Activated CD4-positive, alpha-beta memory T cell treated with anti-CD3 and anti-CD28 coated beads for 36 hours (primary cell): ENCODE measurements around the gene MTHFD2L. TPM values are rescaled to one million over a fixed set of nuclear protein-coding genes. Genes with fewer than 3 reads are reported as not detected.
"Not testable (repeated sequence)": the region's sequence is repeated elsewhere in the genome, so short reads cannot be mapped to it uniquely, and the experiment has no call there.

Source experiments
- CTCF ChIA-PET: fragments of 350-600 bp; sonication (Branson Sonifier 250); formaldehyde crosslinking; loops from one replicate; lab custom pipeline; 2021; ENCODE audit warnings: antibody characterized with exemption, inconsistent platforms; lab: Charles Lee
- POLR2A ChIA-PET: fragments of 350-600 bp; sonication (Branson Sonifier 250); formaldehyde crosslinking; loops from one replicate; lab custom pipeline; 2021; ENCODE audit warnings: antibody characterized with exemption; lab: Charles Lee
- DNase-seq: peaks from one replicate; pipeline ENCODE4 v3.0.0-alpha.2; 2020
- H3K27ac Mint-ChIP-seq: one replicate; pipeline ENCODE4 v1.8.0; 2021; ENCODE audit warnings: mixed read lengths
- H3K27me3 Mint-ChIP-seq: one replicate; pipeline ENCODE4 v1.8.0; 2021; ENCODE audit warnings: mixed read lengths
- H3K36me3 Mint-ChIP-seq: one replicate; pipeline ENCODE4 v1.8.0; 2021; ENCODE audit warnings: mixed read lengths
- H3K4me1 Mint-ChIP-seq: one replicate; pipeline ENCODE4 v1.8.0; 2021; ENCODE audit warnings: low read depth, mixed read lengths
- H3K4me3 Mint-ChIP-seq: one replicate; pipeline ENCODE4 v1.8.0; 2021; ENCODE audit warnings: mild to moderate bottlenecking, mixed read lengths
- H3K9me3 Mint-ChIP-seq: one replicate; pipeline ENCODE4 v1.8.0; 2021; ENCODE audit warnings: mixed read lengths
- intact Hi-C: fragments of 100-400 bp; cut with micrococcal nuclease; formaldehyde crosslinking; loops from one replicate; pipeline ENCODE4 v1.15.1; 2023
- total RNA-seq, 2 experiments: library from RNA; stranded (reverse); gene quantifications; one replicate each; pipeline ENCODE4 v1.2.3, GENCODE V29; 2021

Gene MTHFD2L
- total RNA-seq, 2 experiments from 2014 or later = 5.4 to 6.5 TPM

DNA sequence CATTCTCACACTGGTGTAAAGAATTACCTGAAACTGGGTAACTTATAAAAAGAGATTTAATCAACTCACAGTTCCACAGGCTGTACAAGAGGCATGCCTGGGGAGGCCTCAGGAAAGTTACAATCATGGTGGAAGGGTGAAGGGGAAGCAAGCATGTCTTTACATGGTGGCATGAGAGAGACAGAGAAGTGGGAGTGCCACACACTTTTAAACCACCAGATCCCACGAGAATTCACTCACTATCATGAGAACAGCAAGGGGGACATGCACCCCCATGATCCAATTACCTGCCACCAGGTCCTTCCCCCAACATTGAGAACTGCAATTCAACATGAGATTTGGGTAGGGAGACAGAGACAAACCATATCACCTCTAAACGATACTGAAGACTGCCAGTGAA is 173.3 kb downstream of the MTHFD2L start:
- DNase-seq = no peak
- Mint-ChIP-seq H3K4me3 (no peak overlapping the region), H3K9me3 (no peaks in the 10 kb centered on the region), H3K27me3 (peaks cover 7% of the 10 kb centered on the region), H3K36me3 (no peaks in the 10 kb centered on the region), H3K27ac (no peak overlapping the region), H3K4me1 (no peaks in the 10 kb centered on the region)
- ChIA-PET CTCF (no interaction called here), POLR2A (no interaction called here)
- intact Hi-C loops = no loop called here

DNA sequence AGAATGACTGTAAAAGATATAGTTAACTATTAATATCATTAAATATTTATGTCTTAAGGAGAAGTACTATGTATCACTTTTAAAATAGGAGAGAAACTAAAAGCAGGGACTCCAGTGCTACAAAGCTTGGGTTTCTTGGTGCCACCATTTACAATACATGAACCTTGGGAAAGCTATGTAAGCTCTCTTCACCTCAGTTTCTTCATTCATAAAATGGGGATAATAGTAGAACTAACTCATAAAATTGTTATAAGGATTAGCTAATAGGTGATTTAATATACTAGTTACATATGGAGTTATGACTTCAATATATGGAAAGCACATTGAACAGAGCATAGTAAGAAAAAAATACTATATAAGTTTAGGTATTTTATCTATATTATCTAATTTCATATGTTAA is 174.0 kb downstream of the MTHFD2L start:
- H3K9me3 Mint-ChIP-seq = no peaks in the 10 kb centered on the region
- intact Hi-C loops = no loop called here
- H3K27ac Mint-ChIP-seq = no peak overlapping the region
- POLR2A ChIA-PET = no interaction called here
- no peaks in the 10 kb centered on the region for H3K4me1 Mint-ChIP-seq
- H3K27me3 Mint-ChIP-seq = peaks cover 7% of the 10 kb centered on the region
- no peak overlapping the region for H3K4me3 Mint-ChIP-seq
- CTCF ChIA-PET = no interaction called here
- H3K36me3 Mint-ChIP-seq = no peaks in the 10 kb centered on the region
- no peak for DNase-seq

DNA sequence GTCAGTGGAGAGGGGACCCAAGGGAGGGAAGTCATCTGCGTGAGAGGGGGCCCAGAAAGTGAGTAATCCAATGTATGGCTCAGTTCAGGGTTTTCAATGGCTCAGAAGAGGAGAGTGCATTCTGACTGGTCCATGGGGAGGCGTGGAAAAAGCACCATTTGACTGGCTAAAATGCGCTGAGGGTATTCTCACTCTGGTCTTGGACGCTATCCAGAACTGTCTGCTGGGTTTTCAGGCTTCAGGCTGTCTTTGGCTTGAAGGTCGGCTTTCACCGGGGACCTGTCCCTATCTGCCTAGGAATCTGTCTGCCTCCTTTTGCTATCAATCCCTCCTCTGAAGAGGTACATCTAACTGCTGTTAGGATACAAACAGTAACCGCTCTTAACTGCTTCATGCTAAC is 176.7 kb downstream of the MTHFD2L start:
- Mint-ChIP-seq H3K9me3 (no peaks in the 10 kb centered on the region), H3K4me3 (no peak overlapping the region), H3K36me3 (no peaks in the 10 kb centered on the region), H3K27me3 (peaks cover 4% of the 10 kb centered on the region), H3K27ac (no peak overlapping the region), H3K4me1 (no peaks in the 10 kb centered on the region)
- intact Hi-C loops = no loop called here
- CTCF ChIA-PET = no interaction called here
- POLR2A ChIA-PET = no interaction called here
- DNase-seq = no peak

DNA sequence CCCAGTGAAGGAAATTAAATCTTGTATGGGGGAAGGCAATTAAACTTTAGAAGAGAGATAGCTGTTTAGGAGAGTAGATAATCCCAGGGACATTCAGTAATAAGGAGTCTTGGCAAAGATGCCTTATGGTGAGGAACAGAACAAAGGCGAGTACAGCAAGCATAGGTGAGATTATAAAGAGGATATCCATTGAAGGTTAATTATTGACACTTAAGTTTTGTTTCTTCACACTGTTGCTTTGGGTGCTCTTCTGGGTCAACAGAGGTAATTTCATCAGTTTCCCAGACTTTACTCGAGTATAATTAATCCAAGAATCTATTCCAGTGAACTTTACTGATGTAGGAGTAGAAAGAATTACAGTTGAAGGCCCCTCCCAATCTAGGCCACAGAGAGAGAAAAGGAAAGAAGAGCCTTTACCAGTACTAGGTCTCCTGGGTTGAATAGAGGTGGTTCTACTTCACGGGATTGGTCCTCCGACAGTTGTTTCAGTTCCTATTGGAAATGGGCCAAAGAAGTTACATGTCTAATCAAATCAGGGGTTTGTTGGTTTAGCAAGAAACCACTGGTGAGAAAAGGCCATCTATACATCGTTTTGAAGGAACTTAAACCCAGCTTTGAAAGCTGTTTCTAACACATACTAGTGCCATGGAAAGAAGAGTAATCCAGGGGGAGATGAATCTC is 177.6 kb downstream of the MTHFD2L start:
- Mint-ChIP-seq H3K4me3 (no peak overlapping the region), H3K27me3 (peaks cover 3% of the 10 kb centered on the region), H3K9me3 (peaks cover 2% of the 10 kb centered on the region), H3K27ac (no peak overlapping the region), H3K4me1 (no peaks in the 10 kb centered on the region), H3K36me3 (no peaks in the 10 kb centered on the region)
- POLR2A ChIA-PET = no interaction called here
- intact Hi-C loops = no loop called here
- CTCF ChIA-PET = no interaction called here
- DNase-seq = no peak

DNA sequence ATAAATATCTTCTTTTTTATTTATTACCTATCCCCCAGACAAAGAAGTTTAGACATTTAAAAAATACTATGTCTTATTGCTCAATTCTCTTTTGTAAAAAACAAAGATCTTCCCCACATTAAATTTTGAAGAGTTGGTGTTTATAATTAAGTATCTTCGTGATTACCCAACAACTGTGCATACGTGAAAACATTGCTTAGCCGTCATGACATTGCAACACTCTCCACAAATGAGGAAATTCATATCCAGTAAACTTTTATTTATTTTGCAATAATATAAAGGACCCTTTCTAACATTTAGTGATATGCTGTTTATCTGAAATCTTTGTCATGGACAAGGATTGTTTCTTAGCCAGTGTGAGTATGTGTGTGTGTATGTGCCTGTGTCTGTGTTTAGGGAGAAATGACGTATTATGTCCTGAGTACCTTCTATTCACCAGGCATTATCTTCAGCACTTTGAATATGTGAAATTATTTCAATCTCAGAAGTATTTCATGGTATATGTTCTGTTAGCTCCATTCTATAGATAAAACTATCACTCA is 180.9 kb downstream of the MTHFD2L start:
- H3K27me3 Mint-ChIP-seq = peaks cover 8% of the 10 kb centered on the region
- intact Hi-C loops = no loop called here

DNA sequence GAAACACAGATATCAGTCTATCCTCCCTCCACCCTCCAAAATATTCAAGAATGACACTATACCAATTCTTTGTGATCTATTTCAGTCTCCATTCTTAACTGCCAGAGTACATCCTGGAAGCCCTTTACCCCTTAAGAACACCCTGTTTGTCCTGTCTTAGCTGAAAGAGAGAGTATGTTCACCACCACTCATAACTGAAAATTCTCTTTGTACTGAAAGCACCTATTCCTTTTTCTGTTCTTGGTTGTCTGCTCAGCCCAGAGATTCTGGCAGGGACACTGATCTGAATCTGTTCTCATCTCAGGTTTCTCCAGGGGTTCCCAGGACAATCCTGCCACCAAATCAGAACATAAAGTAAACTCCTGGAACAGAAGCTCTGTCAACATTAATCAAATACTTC is 181.6 kb downstream of the MTHFD2L start:
- H3K4me1 Mint-ChIP-seq = no peaks in the 10 kb centered on the region

More for the DNA sequence above, 180.9 kb downstream of the MTHFD2L start:
- Mint-ChIP-seq H3K4me3 (no peak overlapping the region), H3K27ac (no peak overlapping the region), H3K4me1 (no peaks in the 10 kb centered on the region), H3K36me3 (no peaks in the 10 kb centered on the region), H3K9me3 (peaks cover 11% of the 10 kb centered on the region)
- ChIA-PET POLR2A (no interaction called here), CTCF (no interaction called here)
- DNase-seq = no peak

DNA sequence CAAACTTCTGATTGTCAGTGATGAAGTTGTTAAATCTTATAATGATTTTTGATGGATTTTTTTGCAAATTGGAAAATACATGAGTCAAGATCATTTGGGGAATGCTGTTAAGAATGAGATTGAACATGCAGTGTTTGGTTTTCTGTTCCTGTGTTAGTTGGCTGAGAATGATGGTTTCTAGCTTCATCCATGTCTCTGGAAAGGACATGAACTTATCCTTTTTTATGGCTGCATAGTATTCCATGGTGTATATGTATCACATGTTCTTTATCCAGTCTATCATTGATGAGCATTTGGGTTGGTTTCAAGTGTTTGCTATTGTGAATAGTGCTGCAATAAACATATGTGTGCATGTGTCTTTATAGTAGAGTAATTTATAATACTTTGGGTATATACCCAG is 182.5 kb downstream of the MTHFD2L start:
- H3K4me1 Mint-ChIP-seq, H3K36me3 Mint-ChIP-seq, H3K4me3 Mint-ChIP-seq, intact Hi-C loops, CTCF ChIA-PET, H3K27ac Mint-ChIP-seq, POLR2A ChIA-PET, DNase-seq: not testable (repeated sequence)
- peaks cover 22% of the 10 kb centered on the region for H3K9me3 Mint-ChIP-seq
- peaks cover 11% of the 10 kb centered on the region for H3K27me3 Mint-ChIP-seq

More for the DNA sequence above, 181.6 kb downstream of the MTHFD2L start:
- no peak overlapping the region for H3K4me3 Mint-ChIP-seq
- peaks cover 1% of the 10 kb centered on the region for H3K36me3 Mint-ChIP-seq
- intact Hi-C loops = no loop called here
- POLR2A ChIA-PET = no interaction called here
- H3K9me3 Mint-ChIP-seq = peaks cover 16% of the 10 kb centered on the region
- no peak overlapping the region for H3K27ac Mint-ChIP-seq
- DNase-seq = no peak
- CTCF ChIA-PET = no interaction called here
- peaks cover 7% of the 10 kb centered on the region for H3K27me3 Mint-ChIP-seq

DNA sequence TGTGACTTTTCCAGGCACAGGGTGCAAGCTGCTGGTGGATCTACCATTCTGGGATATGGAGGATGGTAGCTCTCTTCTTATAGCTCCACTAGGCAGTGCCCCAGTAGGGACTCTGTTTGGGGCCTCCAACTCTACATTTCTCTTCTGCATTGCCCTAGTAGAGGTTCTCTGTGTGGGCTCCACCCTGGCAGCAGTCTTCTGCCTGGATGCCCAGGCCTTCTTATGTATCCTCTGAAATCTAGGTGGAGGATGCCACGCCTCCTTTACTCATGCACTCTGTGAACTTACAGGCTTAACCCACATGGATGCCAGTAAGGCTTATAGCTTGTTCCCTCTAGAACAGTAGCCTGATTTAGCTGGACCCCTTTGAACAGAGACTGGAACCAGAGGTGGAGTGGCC is 186.1 kb downstream of the MTHFD2L start:
- CTCF ChIA-PET = no interaction called here
- POLR2A ChIA-PET = no interaction called here
- Mint-ChIP-seq H3K27ac (no peak overlapping the region), H3K4me1 (no peaks in the 10 kb centered on the region), H3K36me3 (peaks cover 3% of the 10 kb centered on the region), H3K27me3 (peaks cover 11% of the 10 kb centered on the region), H3K9me3 (peaks cover 22% of the 10 kb centered on the region), H3K4me3 (no peak overlapping the region)
- intact Hi-C loops = no loop called here
- DNase-seq = no peak

Other genes with a start within 250 kb of the MTHFD2L start
- gene PF4, start 176.1 kb upstream of the MTHFD2L start, total RNA-seq = not detected
- gene PPBP, start 169.9 kb upstream of the MTHFD2L start, total RNA-seq = not detected
- gene CXCL5, start 159.4 kb upstream of the MTHFD2L start, total RNA-seq = not detected
- gene CXCL3, start 119.4 kb upstream of the MTHFD2L start, total RNA-seq = not detected
- not detected for gene CXCL2, start 58.9 kb upstream of the MTHFD2L start, total RNA-seq
- not detected for gene EPGN, start 150.4 kb downstream of the MTHFD2L start, total RNA-seq
- gene EREG, start 207.0 kb downstream of the MTHFD2L start, total RNA-seq = not detected